H9 (cell line): ENCODE results near the gene MICAL2. TPM values are rescaled to one million over a fixed set of nuclear protein-coding genes. Genes with fewer than 3 reads are reported as not detected.

Experiments
- DNase-seq: peaks from one replicate; pipeline ENCODE4 v3.0.0-alpha.2; 2017
- H2AFZ ChIP-seq: one replicate; pipeline ENCODE4 v1.6.1; 2013; ENCODE audit warnings: mild to moderate bottlenecking, low read length, control low read depth, moderate library complexity
- H2AK5ac ChIP-seq: 2 replicates; pipeline ENCODE4 v1.6.1; 2013; ENCODE audit warnings: low read length, control low read depth, mixed read lengths; ENCODE audit not compliant: insufficient read length
- H2BK120ac ChIP-seq: one replicate; pipeline ENCODE4 v1.6.1; 2013; ENCODE audit warnings: low read depth, mild to moderate bottlenecking, low read length, control low read depth, inconsistent platforms; ENCODE audit not compliant: poor library complexity, severe bottlenecking
- H2BK12ac ChIP-seq: 2 replicates; pipeline ENCODE4 v1.6.1; 2013; ENCODE audit warnings: low read length, control low read depth, mixed read lengths, low read depth; ENCODE audit not compliant: insufficient read length
- H2BK15ac ChIP-seq: 2 replicates; pipeline ENCODE4 v1.6.1; 2013; ENCODE audit warnings: low read depth, low read length, control low read depth
- H2BK20ac ChIP-seq: one replicate; pipeline ENCODE4 v1.6.1; 2013; ENCODE audit warnings: low read depth, mild to moderate bottlenecking, low read length, control low read depth, inconsistent platforms; ENCODE audit not compliant: poor library complexity, severe bottlenecking
- H2BK5ac ChIP-seq: 2 replicates; pipeline ENCODE4 v1.6.1; 2013; ENCODE audit warnings: low read length, control low read depth, mixed read lengths; ENCODE audit not compliant: insufficient read length
- H3K14ac ChIP-seq: 2 replicates; pipeline ENCODE4 v1.6.1; 2013; ENCODE audit warnings: low read length, control low read depth; ENCODE audit not compliant: insufficient read depth
- H3K18ac ChIP-seq: 2 replicates; pipeline ENCODE4 v1.6.1; 2013; ENCODE audit warnings: low read depth, mild to moderate bottlenecking, mixed read lengths, low read length, control low read depth; ENCODE audit not compliant: insufficient read length
- H3K23ac ChIP-seq: 2 replicates; pipeline ENCODE4 v1.6.1; 2013; ENCODE audit warnings: low read length, control low read depth, mixed read lengths, low read depth; ENCODE audit not compliant: insufficient read length
- H3K23me2 ChIP-seq: 2 replicates; pipeline ENCODE4 v1.6.1; 2013; ENCODE audit warnings: low read depth, mild to moderate bottlenecking, mixed read lengths, low read length, control low read depth; ENCODE audit not compliant: insufficient read length, poor library complexity, severe bottlenecking
- H3K27ac ChIP-seq: 2 replicates; pipeline ENCODE4 v1.5.1; 2013; ENCODE audit warnings: low read length, control low read depth, mixed read lengths, low read depth; ENCODE audit not compliant: insufficient read length
- H3K27me3 ChIP-seq: 2 replicates; pipeline ENCODE4 v1.6.1; 2013; ENCODE audit warnings: low read length, control low read depth, inconsistent platforms; ENCODE audit not compliant: insufficient read depth
- H3K4ac ChIP-seq: 2 replicates; pipeline ENCODE4 v1.6.1; 2013; ENCODE audit warnings: low read depth, mild to moderate bottlenecking, control low read depth, inconsistent platforms, low read length, moderate library complexity
- H3K4me1 ChIP-seq: 2 replicates; pipeline ENCODE4 v1.6.1; 2013; ENCODE audit warnings: low read length, control low read depth, inconsistent platforms; ENCODE audit not compliant: insufficient read depth
- H3K4me2 ChIP-seq: 2 replicates; pipeline ENCODE4 v1.6.1; 2013; ENCODE audit warnings: low read length, control low read depth, mixed read lengths; ENCODE audit not compliant: insufficient read length, insufficient read depth
- H3K56ac ChIP-seq: 2 replicates; pipeline ENCODE4 v1.6.1; 2013; ENCODE audit warnings: low read depth, mild to moderate bottlenecking, mixed read lengths, low read length, control low read depth; ENCODE audit not compliant: insufficient read length
- H3K79me1 ChIP-seq: 2 replicates; pipeline ENCODE4 v1.6.1; 2013; ENCODE audit warnings: low read depth, mild to moderate bottlenecking, moderate library complexity, low read length, control low read depth, inconsistent platforms; ENCODE audit not compliant: insufficient read depth, poor library complexity, severe bottlenecking
- H3K79me2 ChIP-seq: 2 replicates; pipeline ENCODE4 v1.6.1; 2013; ENCODE audit warnings: low read length, control low read depth, inconsistent platforms; ENCODE audit not compliant: insufficient read depth
- H3K9ac ChIP-seq: 2 replicates; pipeline ENCODE4 v1.6.1; 2013; ENCODE audit warnings: low read length, control low read depth, mixed read lengths; ENCODE audit not compliant: insufficient read length; ENCODE audit errors: extremely low read depth
- H3K9me3 ChIP-seq: one replicate; pipeline ENCODE4 v1.6.1; 2013; ENCODE audit warnings: low read depth, low read length, inconsistent platforms; ENCODE audit not compliant: control insufficient read depth
- H3T11ph ChIP-seq: one replicate; pipeline ENCODE4 v1.6.1; 2013; ENCODE audit warnings: mild to moderate bottlenecking, low read length, control low read depth, inconsistent platforms
- H4K20me1 ChIP-seq: one replicate; pipeline ENCODE4 v1.6.1; 2013; ENCODE audit not compliant: control insufficient read depth, insufficient read length, insufficient read depth
- H4K5ac ChIP-seq: 2 replicates; pipeline ENCODE4 v1.6.1; 2013; ENCODE audit warnings: low read depth, mild to moderate bottlenecking, mixed read lengths, low read length, control low read depth; ENCODE audit not compliant: insufficient read length
- H4K8ac ChIP-seq: replicated peaks from 2 replicates; pipeline ENCODE4 v1.6.1; 2013; ENCODE audit warnings: low read length, control low read depth, mixed read lengths, low read depth; ENCODE audit not compliant: insufficient read length
- H4K91ac ChIP-seq: 2 replicates; pipeline ENCODE4 v1.6.1; 2013; ENCODE audit warnings: low read depth, mild to moderate bottlenecking, moderate library complexity, mixed read lengths, low read length, control low read depth; ENCODE audit not compliant: insufficient read length
- H3K27ac Mint-ChIP-seq, 3 experiments: 2 replicates in 2 of 3; 3 replicates in 1 of 3; pipeline ENCODE4 v1.8.0; 2020 to 2021; ENCODE audit warnings: mixed read lengths in 3 of 3, mild to moderate bottlenecking in 1 of 3, moderate library complexity in 1 of 3
- H3K27me3 Mint-ChIP-seq: 2 replicates; pipeline ENCODE4 v1.8.0; 2021; ENCODE audit warnings: low read depth, mild to moderate bottlenecking, moderate library complexity, mixed read lengths
- H3K36me3 Mint-ChIP-seq, 3 experiments: 2 replicates in 2 of 3; 3 replicates in 1 of 3; pipeline ENCODE4 v1.8.0; 2020 to 2021; ENCODE audit warnings: low read depth in 3 of 3, mixed read lengths in 3 of 3; ENCODE audit not compliant: insufficient read depth in 1 of 3
- H3K4me1 Mint-ChIP-seq, 2 experiments: 2 replicates each; pipeline ENCODE4 v1.8.0; 2020; ENCODE audit warnings: mixed read lengths in 2 of 2
- H3K4me3 Mint-ChIP-seq, 2 experiments: 2 replicates in 1 of 2; 3 replicates in 1 of 2; pipeline ENCODE4 v1.8.0; 2020 to 2021; ENCODE audit warnings: mild to moderate bottlenecking in 2 of 2, mixed read lengths in 2 of 2, moderate library complexity in 1 of 2
- H3K9me3 Mint-ChIP-seq, 2 experiments: 2 replicates in 1 of 2; 3 replicates in 1 of 2; pipeline ENCODE4 v1.8.0; 2020; ENCODE audit warnings: mild to moderate bottlenecking in 2 of 2, mixed read lengths in 2 of 2, moderate library complexity in 1 of 2
- CTCF ChIP-seq: fragments of 200-600 bp; sonication (generic); conservative IDR thresholded peaks from 3 replicates; pipeline ENCODE4 v1.8.0; 2021; ENCODE audit warnings: antibody characterized with exemption, mild to moderate bottlenecking
- WGBS: extraction: QIAGEN DNeasy Blood & Tissue Kit; methylation state at CpG from one replicate; pipeline ENCODE4 v1.1.7; 2013; ENCODE audit warnings: missing lambda C conversion rate, low lambda C conversion rate, mixed read lengths; ENCODE audit not compliant: insufficient read length; ENCODE audit errors: extremely low coverage; 5-methylcytosine and 5-hydroxymethylcytosine counted together
- total RNA-seq: library from RNA; stranded (reverse); gene quantifications from 2 replicates; pipeline ENCODE4 v1.2.1, GENCODE V29; 2021

MICAL2 gene
- total RNA-seq, 1 experiment from 2014 or later: 4.7 TPM

DNA sequence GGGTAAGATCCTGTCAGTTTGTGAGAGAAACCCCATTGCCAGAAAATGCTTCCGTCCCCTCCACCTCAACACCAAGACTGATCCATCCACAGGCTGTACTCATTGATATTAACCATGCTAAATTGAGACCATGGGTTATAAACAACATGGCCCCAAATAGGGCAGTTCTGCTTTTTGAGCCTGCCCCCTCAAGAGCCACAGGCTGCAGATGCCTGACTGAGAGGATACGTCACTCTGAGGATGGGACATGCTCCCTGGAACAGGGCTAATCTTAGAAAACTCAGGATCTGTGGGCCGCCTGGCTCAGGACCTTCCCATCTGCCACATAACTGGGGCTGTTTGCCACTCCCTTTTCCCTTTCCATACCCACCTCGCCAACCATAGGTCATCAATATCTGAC, 99.8 kb downstream of the MICAL2 start:
- Histone ChIP-seq H3K4ac (no peak overlapping the region), H2BK20ac (no peak overlapping the region), H3K4me2 (no peak overlapping the region), H3K14ac (no peak overlapping the region), H3K79me2 (no peaks in the 10 kb centered on the region), H4K91ac (no peak overlapping the region), H3K4me1 (no peaks in the 10 kb centered on the region), H3K23ac (no peak overlapping the region), H3K23me2 (no peaks in the 10 kb centered on the region), H3K9ac (no peak overlapping the region), H2BK12ac (no peak overlapping the region), H4K20me1 (no peaks in the 10 kb centered on the region), H3K27me3 (no peaks in the 10 kb centered on the region), H3K56ac (no peak overlapping the region), H2BK120ac (no peak overlapping the region), H3K27ac (no peak overlapping the region), H2BK5ac (no peak overlapping the region), H3K9me3 (no peaks in the 10 kb centered on the region), H2AK5ac (no peak overlapping the region), H2BK15ac (no peak overlapping the region), H2AFZ (no peak overlapping the region), H3T11ph (no peak overlapping the region), H4K8ac (no peak overlapping the region), H4K5ac (no peak overlapping the region), H3K79me1 (no peaks in the 10 kb centered on the region), H3K18ac (no peak overlapping the region)
- no peak overlapping the region for H3K4me3 Mint-ChIP-seq
- TF ChIP-seq CTCF: no peak
- H3K36me3 Mint-ChIP-seq: no peaks in the 10 kb centered on the region
- H3K27me3 Mint-ChIP-seq: no peaks in the 10 kb centered on the region
- WGBS: no CpG with 5 or more reads among the region's 4 CpGs
- peaks cover 3 to 6% of the 10 kb centered on the region in 2 experiments for H3K4me1 Mint-ChIP-seq
- H3K9me3 Mint-ChIP-seq: no peaks in the 10 kb centered on the region
- no peak overlapping the region for H3K27ac Mint-ChIP-seq
- DNase-seq: no peak
